SHP77 treated with DMSO at 0.1 percent for 48 hours (cell line): Measurements from ENCODE around the gene POU2F1.
"Not testable (repeated sequence)": the region's sequence is repeated elsewhere in the genome, so short reads cannot be mapped to it uniquely, and the experiment has no call there.

Experiments used
- DNase-seq: peaks from one replicate; lab custom pipeline; 2025; lab: John Stamatoyannopoulos, UW

Gene POU2F1

GRCh38 chr1:167205306-167206050, 15.2 kb upstream of the POU2F1 start:
- not testable (repeated sequence) for DNase-seq

GRCh38 chr1:167206166-167206835, 14.4 kb upstream of the POU2F1 start:
- DNase-seq, result no peak

DNA sequence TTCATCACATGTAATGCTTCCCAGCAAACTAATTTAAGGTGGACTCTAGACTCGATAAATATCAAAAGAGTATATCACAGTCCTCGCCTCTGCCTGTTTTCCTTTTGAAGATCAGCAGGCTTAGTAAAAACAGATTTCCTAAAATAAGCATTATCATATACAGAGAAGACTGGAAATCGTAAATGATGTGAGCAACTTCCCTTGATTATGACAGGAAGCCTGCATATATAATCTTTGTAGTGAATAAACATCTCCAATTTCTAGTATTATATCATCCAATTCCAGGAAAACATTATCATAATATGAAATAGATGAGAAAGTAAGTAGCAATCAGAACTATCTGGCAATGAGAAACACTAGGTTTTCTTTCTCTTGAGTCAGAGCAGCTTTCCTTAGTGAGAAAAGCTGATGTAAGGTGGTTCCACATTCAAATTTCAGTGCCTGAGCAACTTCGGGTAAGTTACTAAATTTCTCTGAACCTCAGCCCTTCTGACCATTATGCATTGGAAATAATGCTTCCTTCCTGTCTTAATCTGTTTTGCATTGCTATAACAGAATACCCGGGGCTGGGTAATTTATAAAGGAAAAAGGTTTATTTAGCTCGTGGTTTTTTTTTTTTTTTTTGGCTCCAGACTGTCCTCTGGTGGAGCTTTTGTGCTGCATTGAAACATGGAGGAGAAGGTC, 12.6 kb upstream of the POU2F1 start:
- DNase-seq, result no peak

DNA sequence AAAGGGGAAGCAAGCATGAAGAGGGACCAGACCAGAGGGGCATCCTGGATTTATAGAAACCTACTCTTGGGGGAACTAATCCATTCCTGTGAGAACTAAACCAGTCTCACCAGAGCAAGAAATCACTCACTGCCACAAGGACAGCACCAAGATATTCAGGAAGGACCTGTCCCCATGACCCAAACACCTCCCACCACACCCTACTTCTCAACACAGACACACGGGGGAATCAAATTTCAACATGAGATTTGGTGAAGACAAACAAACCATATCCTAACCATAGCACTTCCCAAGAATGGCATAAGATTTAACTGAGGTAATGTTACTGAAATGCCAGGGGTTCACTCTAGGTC, 12.1 kb upstream of the POU2F1 start:
- no peak for DNase-seq

GRCh38 chr1:167209044-167209443, 11.6 kb upstream of the POU2F1 start:
- no peak for DNase-seq

GRCh38 chr1:167210966-167211674, 9.6 kb upstream of the POU2F1 start:
- DNase-seq, result no peak

- DNase-seq, result no peak
Measured at GRCh38 chr1:167212025-167212424, 8.7 kb upstream of the POU2F1 start.

GRCh38 chr1:167216809-167217208, 3.9 kb upstream of the POU2F1 start:
- no peak for DNase-seq

- no peak for DNase-seq
Measured at GRCh38 chr1:167219194-167219593, 1.5 kb upstream of the POU2F1 start.

DNA sequence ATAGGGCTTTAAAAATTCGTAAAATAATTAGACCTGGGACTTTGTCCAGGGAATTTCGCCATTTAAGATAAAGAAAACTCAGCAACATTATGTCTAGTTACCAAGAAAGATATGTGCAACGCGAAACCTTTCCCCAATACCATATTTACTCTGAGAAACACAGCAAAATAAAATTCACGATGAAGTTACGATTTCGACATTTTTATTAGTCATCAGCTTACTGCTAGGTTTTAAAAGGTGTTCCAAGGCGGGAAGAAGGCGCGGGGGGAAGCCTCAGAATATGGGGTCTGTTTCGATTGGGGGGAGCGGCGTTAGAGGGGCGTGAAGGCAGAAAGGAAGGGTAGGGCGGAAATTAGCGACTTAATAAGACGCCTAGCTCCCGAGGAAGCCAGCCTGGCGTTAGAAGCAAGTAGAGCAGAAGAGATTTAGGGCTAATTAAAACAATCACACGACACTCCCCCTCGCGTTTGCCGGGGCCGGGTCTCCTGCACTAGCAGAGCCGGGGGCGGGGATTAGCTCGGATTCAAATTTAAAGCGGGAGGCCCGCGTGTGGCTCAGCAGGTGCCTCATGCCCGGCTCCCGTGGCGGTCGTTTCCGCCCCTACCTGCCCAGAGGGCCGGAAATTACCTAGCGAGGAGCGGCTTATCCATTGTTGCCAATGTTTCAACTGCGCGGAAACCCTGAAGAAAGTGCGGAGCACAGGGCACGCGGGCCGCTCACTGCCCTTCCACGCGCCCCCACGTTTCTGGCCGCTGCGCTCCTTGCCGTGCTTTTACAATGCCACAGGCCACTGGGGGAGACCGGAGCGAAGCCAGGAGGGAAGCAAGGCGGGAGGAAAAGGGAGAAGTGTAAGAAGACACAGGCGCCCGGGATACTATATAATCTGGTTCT, 795 bp upstream of the POU2F1 start:
- DNase-seq, result peak; percentile 77

GRCh38 chr1:167221126-167221737, 546 bp downstream of the POU2F1 start:
- DNase-seq, result no peak

GRCh38 chr1:167221738-167222610, 1.3 kb downstream of the POU2F1 start:
- peak; percentile 39 for DNase-seq

- peak; percentile 74 for DNase-seq
Measured at GRCh38 chr1:167223144-167224103, 2.7 kb downstream of the POU2F1 start.

DNA sequence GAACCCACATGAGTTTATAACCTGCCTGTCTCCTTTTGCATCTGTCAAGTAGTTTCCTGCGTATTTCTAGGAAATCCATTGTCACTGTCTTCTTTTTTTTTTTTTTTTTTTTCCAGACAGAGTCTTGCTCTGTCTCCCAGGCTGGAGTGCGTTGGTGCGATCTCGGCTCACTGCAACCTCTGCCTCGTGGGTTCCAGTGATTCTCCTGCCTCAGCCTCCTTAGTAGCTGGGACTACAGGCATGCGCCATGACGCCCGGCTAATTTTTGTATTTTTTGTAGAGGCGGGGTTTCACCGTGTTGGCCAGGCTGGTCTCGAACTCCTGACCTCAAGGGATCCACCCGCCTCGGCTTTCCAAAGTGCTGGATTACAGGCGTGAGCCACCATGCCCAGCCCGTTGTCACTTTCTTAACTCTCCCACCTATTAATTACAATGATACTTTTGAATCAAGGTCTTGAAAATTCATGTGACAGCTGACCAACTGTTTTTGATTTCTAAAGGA, 4.1 kb downstream of the POU2F1 start:
- not testable (repeated sequence) for DNase-seq

DNA sequence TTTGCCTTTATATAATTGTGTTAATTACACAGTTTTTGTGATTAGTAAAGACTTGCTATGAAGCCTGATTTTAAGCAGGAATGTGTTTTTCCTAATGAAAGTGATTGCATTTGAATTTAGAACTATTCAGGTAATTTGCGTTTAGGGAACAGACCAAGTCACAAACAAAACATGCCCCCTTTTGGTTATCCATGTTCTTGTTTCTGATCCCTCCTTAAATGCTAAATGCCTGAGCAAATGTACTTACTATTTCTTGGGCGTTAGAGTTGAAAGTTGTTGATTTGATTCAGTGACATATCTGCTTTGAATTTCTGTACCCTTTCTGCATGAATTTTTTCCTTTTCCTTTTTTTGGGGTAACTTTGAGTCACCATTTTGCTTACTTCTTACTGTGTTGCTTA, 5.2 kb downstream of the POU2F1 start:
- DNase-seq, result no peak

DNA sequence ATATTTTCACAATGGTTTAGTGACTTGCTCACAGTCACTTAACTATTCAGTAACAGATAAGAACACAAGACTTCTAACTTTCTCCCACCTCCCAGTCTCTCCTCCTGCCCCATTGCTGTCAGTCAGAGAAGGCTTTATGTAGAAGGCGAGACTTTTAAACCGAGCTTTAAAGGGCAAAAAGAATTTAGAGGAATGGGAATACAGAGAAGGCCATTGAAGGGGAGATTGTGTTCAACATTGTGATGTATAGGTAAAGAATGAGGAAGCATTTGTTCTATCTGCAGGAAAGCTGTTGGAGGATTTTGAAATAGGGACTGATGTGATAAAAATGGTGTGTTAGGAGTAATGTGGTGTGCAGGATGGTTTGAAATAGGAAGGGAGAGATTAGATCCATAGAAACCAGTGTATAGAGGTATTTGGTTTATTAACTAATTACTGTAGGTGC, 7.3 kb downstream of the POU2F1 start:
- DNase-seq, result no peak

DNA sequence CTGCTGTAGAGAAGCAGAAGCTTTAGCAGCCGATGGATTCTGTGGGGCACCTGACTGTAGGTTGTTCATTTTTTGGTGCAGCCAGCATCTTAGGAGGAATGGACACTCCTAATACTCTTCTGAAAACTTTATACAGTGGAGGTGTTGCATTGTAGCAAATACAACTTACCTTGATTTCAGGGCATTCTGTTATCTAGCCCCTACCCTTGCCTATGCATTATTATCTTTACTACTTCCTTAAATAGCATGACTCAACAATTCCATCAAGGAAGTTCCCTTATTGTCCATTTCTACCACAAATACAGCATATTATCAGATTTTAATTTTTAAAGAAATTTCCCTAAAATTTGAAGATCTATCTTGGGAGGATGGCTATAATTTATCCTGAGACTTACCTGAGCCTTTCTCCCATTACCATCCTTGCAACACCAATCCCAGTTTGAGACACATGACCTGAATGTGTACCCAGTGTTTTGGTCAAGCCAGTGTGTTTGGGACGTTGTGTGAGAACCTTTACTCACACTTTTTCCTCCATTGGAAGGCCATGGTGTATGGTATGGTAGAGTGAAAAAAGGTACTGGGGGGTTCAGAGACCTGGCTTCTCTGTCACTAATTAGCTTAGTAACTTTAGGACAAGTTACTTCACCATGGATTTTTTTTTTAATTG, 9.2 kb downstream of the POU2F1 start:
- no peak for DNase-seq

GRCh38 chr1:167230437-167230836, 9.8 kb downstream of the POU2F1 start:
- no peak for DNase-seq
